H9 (cell line): Measurements from ENCODE around the gene XG. TPM values are rescaled to one million over a fixed set of nuclear protein-coding genes. Genes with fewer than 3 reads are reported as not detected.

ENCODE experiments used
- DNase-seq: peaks from one replicate; pipeline ENCODE4 v3.0.0-alpha.2; 2017
- H2AFZ ChIP-seq: one replicate; pipeline ENCODE4 v1.6.1; 2013; ENCODE audit warnings: mild to moderate bottlenecking, low read length, control low read depth, moderate library complexity
- H2AK5ac ChIP-seq: 2 replicates; pipeline ENCODE4 v1.6.1; 2013; ENCODE audit warnings: low read length, control low read depth, mixed read lengths; ENCODE audit not compliant: insufficient read length
- H2BK120ac ChIP-seq: one replicate; pipeline ENCODE4 v1.6.1; 2013; ENCODE audit warnings: low read depth, mild to moderate bottlenecking, low read length, control low read depth, inconsistent platforms; ENCODE audit not compliant: poor library complexity, severe bottlenecking
- H2BK12ac ChIP-seq: 2 replicates; pipeline ENCODE4 v1.6.1; 2013; ENCODE audit warnings: low read length, control low read depth, mixed read lengths, low read depth; ENCODE audit not compliant: insufficient read length
- H2BK15ac ChIP-seq: 2 replicates; pipeline ENCODE4 v1.6.1; 2013; ENCODE audit warnings: low read depth, low read length, control low read depth
- H2BK20ac ChIP-seq: one replicate; pipeline ENCODE4 v1.6.1; 2013; ENCODE audit warnings: low read depth, mild to moderate bottlenecking, low read length, control low read depth, inconsistent platforms; ENCODE audit not compliant: poor library complexity, severe bottlenecking
- H2BK5ac ChIP-seq: 2 replicates; pipeline ENCODE4 v1.6.1; 2013; ENCODE audit warnings: low read length, control low read depth, mixed read lengths; ENCODE audit not compliant: insufficient read length
- H3K14ac ChIP-seq: 2 replicates; pipeline ENCODE4 v1.6.1; 2013; ENCODE audit warnings: low read length, control low read depth; ENCODE audit not compliant: insufficient read depth
- H3K18ac ChIP-seq: 2 replicates; pipeline ENCODE4 v1.6.1; 2013; ENCODE audit warnings: low read depth, mild to moderate bottlenecking, mixed read lengths, low read length, control low read depth; ENCODE audit not compliant: insufficient read length
- H3K23ac ChIP-seq: 2 replicates; pipeline ENCODE4 v1.6.1; 2013; ENCODE audit warnings: low read length, control low read depth, mixed read lengths, low read depth; ENCODE audit not compliant: insufficient read length
- H3K23me2 ChIP-seq: 2 replicates; pipeline ENCODE4 v1.6.1; 2013; ENCODE audit warnings: low read depth, mild to moderate bottlenecking, mixed read lengths, low read length, control low read depth; ENCODE audit not compliant: insufficient read length, poor library complexity, severe bottlenecking
- H3K27ac ChIP-seq: 2 replicates; pipeline ENCODE4 v1.5.1; 2013; ENCODE audit warnings: low read length, control low read depth, mixed read lengths, low read depth; ENCODE audit not compliant: insufficient read length
- H3K27me3 ChIP-seq: 2 replicates; pipeline ENCODE4 v1.6.1; 2013; ENCODE audit warnings: low read length, control low read depth, inconsistent platforms; ENCODE audit not compliant: insufficient read depth
- H3K4ac ChIP-seq: 2 replicates; pipeline ENCODE4 v1.6.1; 2013; ENCODE audit warnings: low read depth, mild to moderate bottlenecking, control low read depth, inconsistent platforms, low read length, moderate library complexity
- H3K4me1 ChIP-seq: 2 replicates; pipeline ENCODE4 v1.6.1; 2013; ENCODE audit warnings: low read length, control low read depth, inconsistent platforms; ENCODE audit not compliant: insufficient read depth
- H3K4me2 ChIP-seq: 2 replicates; pipeline ENCODE4 v1.6.1; 2013; ENCODE audit warnings: low read length, control low read depth, mixed read lengths; ENCODE audit not compliant: insufficient read length, insufficient read depth
- H3K56ac ChIP-seq: 2 replicates; pipeline ENCODE4 v1.6.1; 2013; ENCODE audit warnings: low read depth, mild to moderate bottlenecking, mixed read lengths, low read length, control low read depth; ENCODE audit not compliant: insufficient read length
- H3K79me1 ChIP-seq: 2 replicates; pipeline ENCODE4 v1.6.1; 2013; ENCODE audit warnings: low read depth, mild to moderate bottlenecking, moderate library complexity, low read length, control low read depth, inconsistent platforms; ENCODE audit not compliant: insufficient read depth, poor library complexity, severe bottlenecking
- H3K79me2 ChIP-seq: 2 replicates; pipeline ENCODE4 v1.6.1; 2013; ENCODE audit warnings: low read length, control low read depth, inconsistent platforms; ENCODE audit not compliant: insufficient read depth
- H3K9ac ChIP-seq: 2 replicates; pipeline ENCODE4 v1.6.1; 2013; ENCODE audit warnings: low read length, control low read depth, mixed read lengths; ENCODE audit not compliant: insufficient read length; ENCODE audit errors: extremely low read depth
- H3K9me3 ChIP-seq: one replicate; pipeline ENCODE4 v1.6.1; 2013; ENCODE audit warnings: low read depth, low read length, inconsistent platforms; ENCODE audit not compliant: control insufficient read depth
- H3T11ph ChIP-seq: one replicate; pipeline ENCODE4 v1.6.1; 2013; ENCODE audit warnings: mild to moderate bottlenecking, low read length, control low read depth, inconsistent platforms
- H4K20me1 ChIP-seq: one replicate; pipeline ENCODE4 v1.6.1; 2013; ENCODE audit not compliant: control insufficient read depth, insufficient read length, insufficient read depth
- H4K5ac ChIP-seq: 2 replicates; pipeline ENCODE4 v1.6.1; 2013; ENCODE audit warnings: low read depth, mild to moderate bottlenecking, mixed read lengths, low read length, control low read depth; ENCODE audit not compliant: insufficient read length
- H4K8ac ChIP-seq: replicated peaks from 2 replicates; pipeline ENCODE4 v1.6.1; 2013; ENCODE audit warnings: low read length, control low read depth, mixed read lengths, low read depth; ENCODE audit not compliant: insufficient read length
- H4K91ac ChIP-seq: 2 replicates; pipeline ENCODE4 v1.6.1; 2013; ENCODE audit warnings: low read depth, mild to moderate bottlenecking, moderate library complexity, mixed read lengths, low read length, control low read depth; ENCODE audit not compliant: insufficient read length
- H3K27ac Mint-ChIP-seq, 3 experiments: 2 replicates in 2 of 3; 3 replicates in 1 of 3; pipeline ENCODE4 v1.8.0; 2020 to 2021; ENCODE audit warnings: mixed read lengths in 3 of 3, mild to moderate bottlenecking in 1 of 3, moderate library complexity in 1 of 3
- H3K27me3 Mint-ChIP-seq: 2 replicates; pipeline ENCODE4 v1.8.0; 2021; ENCODE audit warnings: low read depth, mild to moderate bottlenecking, moderate library complexity, mixed read lengths
- H3K36me3 Mint-ChIP-seq, 3 experiments: 2 replicates in 2 of 3; 3 replicates in 1 of 3; pipeline ENCODE4 v1.8.0; 2020 to 2021; ENCODE audit warnings: low read depth in 3 of 3, mixed read lengths in 3 of 3; ENCODE audit not compliant: insufficient read depth in 1 of 3
- H3K4me1 Mint-ChIP-seq, 2 experiments: 2 replicates each; pipeline ENCODE4 v1.8.0; 2020; ENCODE audit warnings: mixed read lengths in 2 of 2
- H3K4me3 Mint-ChIP-seq, 2 experiments: 2 replicates in 1 of 2; 3 replicates in 1 of 2; pipeline ENCODE4 v1.8.0; 2020 to 2021; ENCODE audit warnings: mild to moderate bottlenecking in 2 of 2, mixed read lengths in 2 of 2, moderate library complexity in 1 of 2
- H3K9me3 Mint-ChIP-seq, 2 experiments: 2 replicates in 1 of 2; 3 replicates in 1 of 2; pipeline ENCODE4 v1.8.0; 2020; ENCODE audit warnings: mild to moderate bottlenecking in 2 of 2, mixed read lengths in 2 of 2, moderate library complexity in 1 of 2
- CTCF ChIP-seq: fragments of 200-600 bp; sonication (generic); conservative IDR thresholded peaks from 3 replicates; pipeline ENCODE4 v1.8.0; 2021; ENCODE audit warnings: antibody characterized with exemption, mild to moderate bottlenecking
- WGBS: extraction: QIAGEN DNeasy Blood & Tissue Kit; methylation state at CpG from one replicate; pipeline ENCODE4 v1.1.7; 2013; ENCODE audit warnings: missing lambda C conversion rate, low lambda C conversion rate, mixed read lengths; ENCODE audit not compliant: insufficient read length; ENCODE audit errors: extremely low coverage; 5-methylcytosine and 5-hydroxymethylcytosine counted together
- total RNA-seq: library from RNA; stranded (reverse); gene quantifications from 2 replicates; pipeline ENCODE4 v1.2.1, GENCODE V29; 2021

The XG gene
- total RNA-seq, 1 experiment from 2014 or later = 1.1 TPM

- Histone ChIP-seq H3K23ac (no peak overlapping the region), H2BK20ac (no peak overlapping the region), H3K27me3 (no peaks in the 10 kb centered on the region), H3K14ac (no peak overlapping the region), H2BK15ac (no peak overlapping the region), H4K5ac (no peak overlapping the region), H2AK5ac (no peak overlapping the region), H3K9me3 (no peaks in the 10 kb centered on the region), H2BK5ac (no peak overlapping the region), H3K9ac (no peak overlapping the region), H3K27ac (no peak overlapping the region), H2BK12ac (no peak overlapping the region), H4K91ac (peak overlapping the region; percentile 17), H3K4ac (no peak overlapping the region; the same call in 1 of the 2 replicates), H2BK120ac (no peak overlapping the region), H4K20me1 (no peaks in the 10 kb centered on the region), H3K23me2 (no peaks in the 10 kb centered on the region), H3K4me1 (peaks cover 15% of the 10 kb centered on the region; the same call in 1 of the 2 replicates), H3K79me1 (no peaks in the 10 kb centered on the region), H3K56ac (no peak overlapping the region), H4K8ac (no peak overlapping the region), H2AFZ (no peak overlapping the region), H3K18ac (no peak overlapping the region), H3K79me2 (no peaks in the 10 kb centered on the region), H3T11ph (no peak overlapping the region), H3K4me2 (no peak overlapping the region)
- Mint-ChIP-seq H3K9me3 (no peaks in the 10 kb centered on the region; a peak in 1 of 5 replicates), H3K4me1 (peaks cover 43 to 51% of the 10 kb centered on the region in 2 experiments), H3K27me3 (no peaks in the 10 kb centered on the region), H3K4me3 (no peak overlapping the region), H3K36me3 (peaks cover 0 to 2% (median 0%) of the 10 kb centered on the region in 3 experiments; a peak in 2 of 7 replicates), H3K27ac (peak overlapping the region; percentile 65 to 95 (median 92))
- TF ChIP-seq CTCF = no peak
- WGBS = no CpG with 5 or more reads among the region's 10 CpGs
- DNase-seq = no peak
Observed at GRCh38 chrX:2708592-2709188, 43.1 kb upstream of the XG start.
